SK-N-DZ (cell line): ENCODE results near the gene ANO2.
"Not testable (repeated sequence)": the region's sequence is repeated elsewhere in the genome, so short reads cannot be mapped to it uniquely, and the experiment has no call there.

Experiments used
- DNase-seq: peaks from one replicate; pipeline ENCODE4 v3.0.0-alpha.2; 2015; ENCODE audit warnings: low spot score

The ANO2 gene

DNA sequence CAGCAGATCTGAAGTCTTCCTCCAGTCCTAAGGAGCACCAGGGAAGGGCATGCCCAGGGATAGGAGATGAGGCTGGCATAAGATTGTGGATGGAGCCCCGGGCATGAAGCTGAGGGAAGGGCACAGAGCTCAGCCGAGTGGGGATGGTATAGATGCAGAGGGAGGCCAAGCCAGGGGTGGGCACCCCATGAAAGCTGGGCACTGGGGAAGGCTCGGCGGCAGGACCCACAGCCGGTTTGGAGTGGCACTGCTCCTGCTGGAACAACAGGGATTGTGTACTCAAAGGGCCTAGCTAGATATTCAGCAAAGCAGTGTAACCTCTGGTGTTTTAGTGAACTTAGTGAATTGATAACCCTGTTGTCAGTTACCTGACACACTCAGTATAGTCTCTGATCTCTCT is 396.0 kb downstream of the ANO2 start:
- no peak for DNase-seq

- no peak for DNase-seq
These were observed 396.7 kb downstream of the ANO2 start for GRCh38 chr12:5548152-5548943.

GRCh38 chr12:5546616-5547015 is 398.4 kb downstream of the ANO2 start:
- DNase-seq, result no peak

DNA sequence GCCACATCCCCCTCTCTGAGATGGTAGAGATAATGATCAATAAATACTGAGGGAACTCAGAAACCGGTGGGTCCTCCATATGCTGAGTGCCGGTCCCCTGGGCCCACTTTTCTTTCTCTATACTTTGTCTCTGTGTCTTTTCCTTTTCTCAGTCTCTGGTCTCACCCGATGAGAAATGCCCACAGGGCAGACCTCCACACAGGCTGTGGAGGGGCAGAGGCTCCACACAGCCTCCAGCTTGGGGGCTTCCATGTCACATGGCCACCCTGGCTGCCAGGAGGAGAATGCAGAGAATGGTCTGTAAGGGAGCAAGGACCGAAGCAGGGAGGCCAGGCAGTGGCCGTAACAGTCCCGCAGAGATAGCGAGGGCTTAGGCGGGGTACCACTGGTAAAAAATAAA is 407.3 kb downstream of the ANO2 start:
- DNase-seq, result no peak

GRCh38 chr12:5537026-5537615 is 407.9 kb downstream of the ANO2 start:
- not testable (repeated sequence) for DNase-seq

DNA sequence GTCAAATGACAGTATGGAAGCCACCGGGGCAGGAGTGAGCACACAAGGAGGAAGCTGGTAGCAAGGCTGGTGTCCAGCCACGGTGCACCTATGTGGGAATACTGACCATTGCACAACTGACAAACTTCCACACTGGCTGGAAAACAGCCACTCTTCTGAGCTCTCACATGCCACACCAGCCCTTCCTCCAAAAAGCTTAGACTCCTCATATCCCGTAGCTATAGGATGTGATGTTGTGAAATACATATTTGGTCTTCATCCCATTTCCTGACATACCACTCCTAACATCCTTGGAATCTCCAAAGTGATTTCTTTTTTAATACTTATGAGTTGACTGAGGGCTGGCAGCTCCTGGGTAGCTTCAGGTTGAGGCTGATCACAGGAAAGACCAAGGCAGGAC is 409.5 kb downstream of the ANO2 start:
- DNase-seq, result no peak

DNA sequence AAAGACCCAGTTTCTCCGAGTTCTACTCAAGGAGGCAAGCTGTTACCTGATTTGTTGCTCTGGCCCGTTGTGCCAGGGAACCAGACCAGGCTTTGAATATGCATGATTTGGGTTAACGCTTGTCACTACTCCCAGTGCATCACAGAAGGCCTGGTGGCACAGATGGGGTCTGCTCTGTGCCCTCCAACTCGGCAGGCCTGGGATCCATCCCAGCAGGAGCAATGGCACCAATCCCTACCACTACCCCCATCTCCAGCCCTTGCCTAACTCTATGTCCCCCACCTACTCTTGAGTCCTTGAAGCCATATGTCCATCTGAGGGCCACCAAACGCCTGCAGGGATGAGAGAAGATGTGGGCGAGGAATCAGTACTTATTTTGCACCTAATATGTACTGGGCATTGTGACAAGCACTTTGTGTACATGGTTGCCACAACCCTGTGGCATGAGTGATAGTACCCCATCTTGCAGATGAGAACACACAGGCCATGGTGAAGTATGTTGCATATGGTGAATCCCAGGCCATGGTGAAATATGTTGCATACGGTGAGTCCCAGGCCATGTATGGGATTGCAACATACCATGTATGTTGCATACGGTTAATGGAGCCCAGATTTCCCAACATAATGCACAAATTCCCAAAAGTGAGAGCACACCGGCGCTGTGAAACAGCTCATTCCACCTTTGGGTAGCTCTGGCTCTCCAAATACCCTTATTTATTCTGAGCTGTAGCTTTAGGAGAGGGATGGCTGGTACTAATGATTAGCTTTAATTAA is 410.4 kb downstream of the ANO2 start:
- no peak for DNase-seq

DNA sequence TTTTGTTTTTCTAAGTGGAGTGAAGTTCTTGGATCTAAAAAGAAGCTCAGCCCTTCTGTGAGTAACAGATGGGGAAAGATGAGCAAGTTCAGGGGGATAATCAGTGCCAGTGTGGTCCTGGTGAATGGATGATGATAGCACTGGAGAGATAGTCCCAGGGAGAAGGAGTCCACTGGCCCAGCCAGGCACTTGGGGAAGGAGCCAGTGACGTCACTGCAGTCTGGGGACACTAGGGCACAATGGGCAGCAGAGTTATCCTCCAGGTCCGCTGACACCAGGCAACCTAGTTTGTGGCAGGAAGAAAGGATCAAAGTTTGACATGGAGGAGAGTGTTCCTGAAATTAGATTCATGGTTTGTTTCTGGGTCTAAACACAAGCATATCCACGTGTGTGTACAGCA is 411.7 kb downstream of the ANO2 start:
- no peak for DNase-seq

DNA sequence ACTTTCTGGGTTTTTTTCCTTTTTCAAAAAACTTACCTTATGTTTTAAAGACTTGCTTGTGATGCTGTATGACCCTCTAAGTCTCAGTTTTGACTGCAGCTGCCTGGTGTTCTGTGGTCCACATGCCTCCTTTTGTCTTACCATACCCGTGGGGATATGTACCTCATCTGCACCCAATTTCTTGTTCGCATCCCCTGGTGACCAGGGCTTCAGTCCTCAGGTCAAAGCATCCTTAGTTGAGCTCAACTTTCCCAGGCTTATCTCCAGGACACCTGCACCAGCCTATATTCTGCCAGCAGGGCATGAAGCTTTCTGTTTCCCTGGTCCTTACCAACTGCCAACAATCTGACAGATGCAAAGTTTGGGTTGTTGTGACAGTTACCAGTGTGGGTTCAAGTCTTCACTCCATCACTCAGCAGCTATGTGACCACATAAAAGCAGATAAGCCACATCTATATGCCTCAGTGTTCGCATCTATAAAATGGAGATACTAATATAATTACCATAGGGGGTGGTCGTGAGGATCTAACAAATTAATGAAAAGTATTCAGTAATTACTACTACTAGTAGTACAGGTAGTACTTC is 419.2 kb downstream of the ANO2 start:
- DNase-seq, result no peak

DNA sequence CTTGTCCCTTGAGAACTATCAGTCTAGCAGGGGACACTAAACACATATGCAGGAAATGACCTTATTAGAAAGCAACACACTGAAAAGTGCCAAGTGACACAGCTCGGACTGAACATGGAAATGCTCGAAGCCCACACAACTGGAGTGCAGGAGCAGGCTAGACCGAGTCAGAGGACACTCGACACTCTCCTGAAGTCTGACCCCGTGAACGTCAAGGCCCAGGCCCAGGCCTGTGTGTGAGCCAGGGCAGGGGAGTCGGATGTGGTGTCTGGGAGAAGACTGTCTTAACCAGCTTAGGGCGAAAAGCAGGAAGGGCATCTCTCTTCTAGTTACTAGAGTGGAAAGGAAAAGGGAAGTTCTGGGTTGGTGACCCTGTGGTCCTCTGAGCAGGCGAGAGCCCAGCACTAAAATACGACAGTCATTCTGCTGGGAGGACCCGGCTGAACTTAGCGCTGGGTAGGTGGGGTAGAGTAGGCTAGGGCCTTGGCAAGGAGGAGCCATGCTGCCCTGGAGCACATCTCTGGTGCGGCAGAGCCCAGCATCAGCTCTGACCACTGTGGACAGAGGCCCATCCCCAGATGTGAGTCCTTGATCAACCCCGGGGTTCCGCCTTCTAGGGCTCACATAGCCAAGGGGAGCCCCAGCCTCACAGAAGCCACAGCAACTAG is 420.2 kb downstream of the ANO2 start:
- no peak for DNase-seq

- no peak for DNase-seq
These were observed 420.8 kb downstream of the ANO2 start for GRCh38 chr12:5524116-5524768.

GRCh38 chr12:5523396-5524115 is 421.5 kb downstream of the ANO2 start:
- DNase-seq, result no peak

DNA sequence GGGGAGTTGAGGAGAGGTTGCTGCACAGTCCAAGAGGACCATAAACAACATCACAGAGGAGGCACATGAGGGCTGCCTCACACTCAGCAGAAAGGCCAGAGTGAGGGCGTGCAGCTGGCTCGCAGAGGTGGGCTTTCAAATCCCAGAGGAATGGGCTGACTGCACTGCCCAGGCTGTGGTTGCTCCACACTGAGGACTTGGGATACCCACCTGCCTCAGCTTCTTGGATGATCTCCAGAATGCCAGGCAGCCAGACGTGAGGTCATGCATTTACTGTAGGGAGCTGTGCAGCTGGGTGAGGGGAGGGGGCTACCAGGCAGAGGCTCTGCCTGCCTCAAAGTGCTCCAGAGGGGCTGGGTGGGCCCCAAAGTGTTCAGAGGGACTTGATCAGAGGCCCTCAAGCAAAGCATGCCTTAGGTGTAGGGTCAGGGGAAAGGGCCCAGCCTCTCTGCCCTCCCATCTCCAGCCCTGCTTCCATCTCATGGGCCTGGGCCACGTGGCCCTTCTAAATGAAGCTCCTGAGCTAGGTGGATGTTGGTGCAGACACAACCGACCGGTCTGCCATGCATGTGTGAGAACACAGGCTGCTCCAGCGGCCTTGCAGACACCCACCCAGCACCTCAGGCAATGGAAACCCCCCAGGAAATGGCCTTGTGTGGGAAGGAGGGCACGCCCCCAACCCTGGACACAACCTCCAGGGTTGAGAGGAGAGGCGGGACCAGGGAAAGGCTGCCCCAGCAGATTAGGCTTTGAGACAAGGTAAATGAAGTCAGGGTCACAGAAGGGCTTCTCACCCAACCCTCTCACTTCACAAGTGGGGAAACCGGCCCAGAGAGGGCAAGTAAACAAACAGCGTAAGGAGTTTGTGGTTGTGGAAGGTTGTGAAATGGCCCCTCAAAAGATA is 422.4 kb downstream of the ANO2 start:
- DNase-seq, result no peak

DNA sequence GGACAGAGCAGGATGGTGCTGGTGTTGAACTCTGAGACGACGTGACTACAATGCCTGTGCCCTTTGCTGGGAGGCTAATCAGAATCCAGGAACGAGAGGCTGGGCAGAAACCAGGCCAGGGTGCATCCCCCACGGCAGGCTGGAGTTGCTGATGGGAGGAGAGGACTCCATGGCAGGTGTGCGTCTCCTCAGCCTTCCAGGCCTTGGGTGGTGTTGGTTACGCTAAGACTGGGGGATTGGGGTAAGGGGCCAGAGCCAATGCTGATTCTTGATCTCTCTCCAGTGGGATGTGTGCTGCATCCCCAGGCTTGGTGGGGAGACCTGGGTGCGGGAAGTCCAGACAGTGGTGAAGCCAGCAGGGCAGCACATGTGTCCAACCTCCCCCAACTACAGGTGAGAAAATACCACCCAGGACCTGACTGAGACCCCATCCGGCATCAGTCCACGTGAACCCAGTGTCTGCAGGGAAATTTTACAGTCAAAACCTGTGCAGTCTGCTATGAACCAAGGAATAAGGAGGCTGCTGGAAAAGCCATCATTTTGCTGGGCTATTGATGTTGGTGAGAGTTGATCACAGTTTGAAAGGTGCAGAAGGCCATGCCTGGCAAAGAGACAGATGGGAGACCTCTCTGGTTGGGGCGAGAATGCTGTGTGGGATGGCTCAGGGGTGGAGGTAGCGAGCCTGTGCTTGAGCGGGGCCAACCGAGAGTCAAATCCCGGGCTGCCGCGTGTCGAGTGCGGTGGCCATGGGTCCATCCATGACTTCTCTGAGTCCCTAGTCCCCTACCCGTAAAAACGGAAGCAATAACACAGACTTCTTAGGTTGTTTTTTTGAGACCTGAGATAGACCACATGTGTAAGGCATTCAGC is 423.4 kb downstream of the ANO2 start:
- no peak for DNase-seq

- no peak for DNase-seq
These were observed 424.2 kb downstream of the ANO2 start for GRCh38 chr12:5520831-5521230.

DNA sequence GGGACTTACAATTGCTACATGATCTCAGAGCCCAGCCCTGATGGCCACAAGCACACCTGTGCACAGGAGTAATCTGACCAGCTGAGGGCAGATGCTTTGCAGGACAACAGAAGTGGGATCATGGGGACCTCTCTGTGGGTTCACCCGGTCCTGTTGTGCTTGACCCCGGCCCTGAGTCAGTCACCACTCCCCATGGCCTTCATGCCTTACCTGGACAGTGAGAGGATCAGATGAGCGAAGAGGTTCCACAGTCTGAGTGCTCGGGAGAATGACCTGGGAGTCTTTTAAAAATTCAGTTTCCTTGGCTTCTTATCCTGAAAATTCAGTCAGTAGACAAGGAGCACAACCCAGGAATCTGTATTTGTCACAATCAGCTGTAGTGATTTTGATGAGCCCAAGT is 425.0 kb downstream of the ANO2 start:
- no peak for DNase-seq

GRCh38 chr12:5518584-5519365 is 426.3 kb downstream of the ANO2 start:
- no peak for DNase-seq
